Urinary bladder (tissue), 4 donors: ENCODE results near the gene CNTN4. TPM values are rescaled to one million over a fixed set of nuclear protein-coding genes. Genes with fewer than 3 reads are reported as not detected.

Experiments
- DNase-seq: peaks from one replicate; pipeline ENCODE4 v3.0.0-alpha.2; 2015; ENCODE audit errors: extremely low spot score
- H3K27ac ChIP-seq: one replicate; pipeline ENCODE4 v1.5.1; 2013; ENCODE audit warnings: low read depth, mild to moderate bottlenecking, moderate library complexity
- H3K36me3 ChIP-seq: one replicate; pipeline ENCODE4 v1.6.1; 2013; ENCODE audit warnings: mild to moderate bottlenecking, moderate library complexity; ENCODE audit not compliant: insufficient read depth
- H3K4me1 ChIP-seq: one replicate; pipeline ENCODE4 v1.6.1; 2013; ENCODE audit warnings: mild to moderate bottlenecking, moderate library complexity; ENCODE audit not compliant: insufficient read depth
- H3K4me3 ChIP-seq: one replicate; pipeline ENCODE4 v1.5.1; 2013; ENCODE audit warnings: low read depth, low read length
- WGBS: extraction: QIAGEN DNeasy Blood & Tissue Kit; methylation state at CpG from one replicate; pipeline ENCODE4 v1.1.7; 2013; 5-methylcytosine and 5-hydroxymethylcytosine counted together
- polyA plus RNA-seq: library from polyadenylated mRNA; stranded (reverse); fragments of 200-250 nt; gene quantifications from one replicate; pipeline ENCODE4 v1.2.3, GENCODE V29; 2013
- total RNA-seq: library from RNA; depleted of rRNA; stranded (reverse); fragments of >200 nt; gene quantifications from one replicate; pipeline ENCODE4 v1.2.3, GENCODE V29; 2014
- donor health status: healthy with polysubstance abuse.
- donor health status: healthy.

Gene CNTN4
- total and polyA plus RNA-seq, 2 donors = 7.2 to 56.6 TPM

DNA sequence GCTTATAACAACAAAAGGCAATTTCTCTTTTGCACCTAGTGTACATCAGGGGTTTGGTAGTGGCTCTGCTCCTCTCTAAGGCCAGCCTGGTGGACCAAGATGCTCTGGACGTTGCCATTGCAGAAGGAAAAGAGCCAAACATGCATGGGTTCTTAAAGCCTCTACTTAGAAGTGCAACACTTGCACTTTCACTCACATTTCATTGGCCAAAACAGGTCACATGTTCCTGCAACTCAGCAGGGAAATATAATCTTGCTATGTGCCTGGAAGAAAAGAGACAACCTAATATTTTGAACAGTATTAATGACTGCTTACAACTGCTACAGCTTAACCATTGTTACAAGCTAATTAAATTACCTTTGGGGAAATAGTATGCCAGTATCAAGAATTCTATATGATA is 828.6 kb downstream of the CNTN4 start:
- H3K4me1 ChIP-seq = no peaks in the 10 kb centered on the region
- 71% methylated on average over 1 of the region's 1 CpG for WGBS
- no peak overlapping the region for H3K4me3 ChIP-seq
- DNase-seq = no peak
- H3K27ac ChIP-seq = no peak overlapping the region
- no peaks in the 10 kb centered on the region for H3K36me3 ChIP-seq

DNA sequence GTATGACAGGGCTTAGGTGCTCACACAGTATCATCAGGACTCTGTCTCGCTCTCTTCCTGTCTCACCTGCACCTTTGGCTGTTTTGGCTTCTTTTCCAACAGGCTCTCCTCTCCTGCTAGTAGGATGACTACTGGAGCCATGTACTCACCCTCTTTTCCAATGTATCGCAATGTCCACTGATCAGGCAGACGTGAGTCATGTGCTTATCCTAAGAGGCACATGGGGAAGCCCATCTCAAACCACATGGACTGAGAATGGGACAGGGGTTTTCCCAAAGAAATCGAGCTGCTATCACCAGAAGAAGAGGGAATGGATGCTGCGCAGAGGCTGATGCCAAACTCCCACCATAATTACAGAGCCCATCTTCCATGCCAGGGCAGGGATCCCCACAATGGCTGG is 830.9 kb downstream of the CNTN4 start:
- WGBS = 89% methylated on average over 5 of the region's 5 CpGs
- Histone ChIP-seq H3K4me3 (no peak overlapping the region), H3K27ac (no peak overlapping the region), H3K36me3 (no peaks in the 10 kb centered on the region), H3K4me1 (no peaks in the 10 kb centered on the region)
- no peak for DNase-seq

DNA sequence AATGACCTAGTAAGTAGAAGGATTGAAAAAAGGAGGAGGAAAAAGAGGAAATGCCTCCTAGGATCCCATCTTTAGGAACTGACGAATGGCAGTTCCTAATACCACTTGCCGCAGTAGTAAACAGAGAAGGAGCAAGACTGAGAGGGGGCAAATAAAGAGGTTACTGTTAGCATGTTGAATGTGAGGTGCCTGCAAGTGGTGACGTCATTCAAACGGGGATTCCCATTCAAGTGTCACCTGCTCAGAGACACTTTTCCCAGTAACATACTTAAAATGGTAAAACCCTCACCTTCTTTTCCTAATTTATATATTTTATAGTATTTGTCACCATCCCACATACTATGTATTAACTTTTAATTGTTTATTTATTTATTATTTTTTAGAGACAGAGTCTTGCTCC is 832.6 kb downstream of the CNTN4 start:
- DNase-seq = no peak
- Histone ChIP-seq H3K27ac (no peak overlapping the region), H3K36me3 (no peaks in the 10 kb centered on the region), H3K4me1 (no peaks in the 10 kb centered on the region), H3K4me3 (no peak overlapping the region)
- 96% methylated on average over 4 of the region's 4 CpGs for WGBS

GRCh38 chr3:2934541-2934940 is 835.9 kb downstream of the CNTN4 start:
- 85% methylated on average over 4 of the region's 4 CpGs for WGBS
- no peaks in the 10 kb centered on the region for H3K36me3 ChIP-seq
- H3K4me3 ChIP-seq = no peak overlapping the region
- H3K27ac ChIP-seq = no peak overlapping the region
- H3K4me1 ChIP-seq = no peaks in the 10 kb centered on the region
- DNase-seq = no peak

GRCh38 chr3:2937055-2937454 is 838.4 kb downstream of the CNTN4 start:
- Histone ChIP-seq H3K4me3 (no peak overlapping the region), H3K36me3 (no peaks in the 10 kb centered on the region), H3K4me1 (no peaks in the 10 kb centered on the region), H3K27ac (no peak overlapping the region)
- 90% methylated on average over 2 of the region's 2 CpGs for WGBS
- no peak for DNase-seq

- Histone ChIP-seq H3K36me3 (no peaks in the 10 kb centered on the region), H3K4me1 (no peaks in the 10 kb centered on the region), H3K27ac (no peak overlapping the region), H3K4me3 (no peak overlapping the region)
- DNase-seq = no peak
- 20% methylated on average over 2 of the region's 2 CpGs for WGBS
These were observed 838.9 kb downstream of the CNTN4 start for GRCh38 chr3:2937592-2937991.

DNA sequence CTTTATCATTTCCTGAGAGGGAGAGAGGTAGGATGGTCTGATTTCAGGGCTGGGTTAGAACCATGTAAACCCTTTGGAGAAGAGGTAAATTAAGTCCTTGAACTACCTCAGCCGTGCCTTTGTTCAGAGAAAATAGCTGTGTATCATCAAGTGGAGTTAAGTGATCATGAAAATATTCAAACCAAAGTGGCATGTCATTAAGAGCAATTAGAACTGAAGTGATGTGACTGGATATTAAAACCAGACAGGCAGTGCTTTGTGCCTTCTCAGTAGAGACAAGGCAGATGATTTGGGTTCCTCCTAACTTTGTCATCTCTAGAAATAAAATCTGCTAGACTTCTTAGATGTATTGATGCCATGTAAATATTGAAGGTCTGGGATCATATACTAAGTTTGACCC is 840.0 kb downstream of the CNTN4 start:
- no peak overlapping the region for H3K4me3 ChIP-seq
- H3K27ac ChIP-seq = no peak overlapping the region
- no peaks in the 10 kb centered on the region for H3K4me1 ChIP-seq
- WGBS = 74% methylated on average over 1 of the region's 1 CpG
- DNase-seq = no peak
- H3K36me3 ChIP-seq = no peaks in the 10 kb centered on the region

- no peaks in the 10 kb centered on the region for H3K36me3 ChIP-seq
- no peak for DNase-seq
- no peaks in the 10 kb centered on the region for H3K4me1 ChIP-seq
- H3K4me3 ChIP-seq = no peak overlapping the region
- H3K27ac ChIP-seq = no peak overlapping the region
- WGBS = 98% methylated on average over 2 of the region's 2 CpGs
These were observed 841.4 kb downstream of the CNTN4 start for GRCh38 chr3:2940062-2940461.

DNA sequence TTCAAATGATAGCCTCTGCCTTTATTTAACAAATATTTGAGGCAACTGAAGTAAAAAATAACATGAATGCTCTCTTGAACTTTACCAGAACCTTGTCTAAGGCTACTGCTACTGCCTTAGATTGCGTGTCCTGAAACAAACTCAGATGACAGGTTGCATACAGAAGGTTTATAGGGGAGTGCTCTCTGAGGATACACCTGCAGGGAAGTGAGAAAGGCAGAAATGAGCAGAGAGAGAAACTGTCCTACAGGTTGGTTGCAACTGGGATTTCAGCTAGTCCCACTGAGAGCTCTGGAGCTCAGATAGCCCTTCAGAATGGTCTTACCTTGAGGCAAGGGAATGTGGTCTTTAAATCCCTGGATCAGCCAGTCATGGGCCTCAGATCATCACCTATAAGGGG is 846.0 kb downstream of the CNTN4 start:
- Histone ChIP-seq H3K4me3 (no peak overlapping the region), H3K27ac (no peak overlapping the region), H3K36me3 (no peaks in the 10 kb centered on the region), H3K4me1 (no peaks in the 10 kb centered on the region)
- no peak for DNase-seq
- WGBS = 98% methylated on average over 1 of the region's 1 CpG

- no peaks in the 10 kb centered on the region for H3K4me1 ChIP-seq
- 78% methylated on average over 3 of the region's 3 CpGs for WGBS
- no peaks in the 10 kb centered on the region for H3K36me3 ChIP-seq
- no peak for DNase-seq
- H3K27ac ChIP-seq = no peak overlapping the region
- H3K4me3 ChIP-seq = no peak overlapping the region
These were observed 846.5 kb downstream of the CNTN4 start for GRCh38 chr3:2945121-2945520.

- H3K27ac ChIP-seq = no peak overlapping the region
- no peak overlapping the region for H3K4me3 ChIP-seq
- no peaks in the 10 kb centered on the region for H3K36me3 ChIP-seq
- no peaks in the 10 kb centered on the region for H3K4me1 ChIP-seq
- DNase-seq = no peak
- WGBS = 86% methylated on average over 2 of the region's 2 CpGs
These were observed 848.9 kb downstream of the CNTN4 start for GRCh38 chr3:2947536-2947935.

- no peak for DNase-seq
- H3K4me3 ChIP-seq = no peak overlapping the region
- 81% methylated on average over 1 of the region's 1 CpG for WGBS
- no peaks in the 10 kb centered on the region for H3K4me1 ChIP-seq
- H3K36me3 ChIP-seq = no peaks in the 10 kb centered on the region
- no peak overlapping the region for H3K27ac ChIP-seq
These were observed 850.2 kb downstream of the CNTN4 start for GRCh38 chr3:2948882-2949281.

- H3K36me3 ChIP-seq = no peaks in the 10 kb centered on the region
- DNase-seq = no peak
- no peak overlapping the region for H3K27ac ChIP-seq
- H3K4me1 ChIP-seq = no peaks in the 10 kb centered on the region
- H3K4me3 ChIP-seq = no peak overlapping the region
- 80% methylated on average over 2 of the region's 2 CpGs for WGBS
These were observed 851.5 kb downstream of the CNTN4 start for GRCh38 chr3:2950159-2950558.

GRCh38 chr3:2957115-2957514 is 858.4 kb downstream of the CNTN4 start:
- Histone ChIP-seq H3K36me3 (no peaks in the 10 kb centered on the region), H3K4me1 (no peaks in the 10 kb centered on the region), H3K27ac (no peak overlapping the region), H3K4me3 (no peak overlapping the region)
- no peak for DNase-seq
- WGBS = 97% methylated on average over 3 of the region's 3 CpGs

GRCh38 chr3:2958551-2958950 is 859.9 kb downstream of the CNTN4 start:
- H3K4me1 ChIP-seq = no peaks in the 10 kb centered on the region
- WGBS = 38% methylated on average over 1 of the region's 1 CpG
- DNase-seq = no peak
- no peak overlapping the region for H3K4me3 ChIP-seq
- H3K27ac ChIP-seq = no peak overlapping the region
- no peaks in the 10 kb centered on the region for H3K36me3 ChIP-seq
